C4-2B (cell line): ENCODE data around the gene CCNT1.
"Not testable (repeated sequence)": the region's sequence is repeated elsewhere in the genome, so short reads cannot be mapped to it uniquely, and the experiment has no call there.

ENCODE experiments used
- H3K27ac ChIP-seq: fragments of 450-650 bp; 2 replicates; pipeline ENCODE4 v1.5.1; 2017
- ZFX ChIP-seq: fragments of 450-650 bp; IDR thresholded peaks from 2 replicates; pipeline ENCODE4 v1.6.1; 2017
- TF ChIP-seq, protein P1 (sequence below): fragments of 450-650 bp; conservative IDR thresholded peaks from 2 replicates; pipeline ENCODE4 v1.5.1; 2017; ENCODE audit warnings: mild to moderate bottlenecking

Gene CCNT1

GRCh38 chr12:48744251-48745008 is 27.9 kb upstream of the CCNT1 start:
- TF ChIP-seq ZFX = no peak
- TF ChIP-seq, protein P1, sequence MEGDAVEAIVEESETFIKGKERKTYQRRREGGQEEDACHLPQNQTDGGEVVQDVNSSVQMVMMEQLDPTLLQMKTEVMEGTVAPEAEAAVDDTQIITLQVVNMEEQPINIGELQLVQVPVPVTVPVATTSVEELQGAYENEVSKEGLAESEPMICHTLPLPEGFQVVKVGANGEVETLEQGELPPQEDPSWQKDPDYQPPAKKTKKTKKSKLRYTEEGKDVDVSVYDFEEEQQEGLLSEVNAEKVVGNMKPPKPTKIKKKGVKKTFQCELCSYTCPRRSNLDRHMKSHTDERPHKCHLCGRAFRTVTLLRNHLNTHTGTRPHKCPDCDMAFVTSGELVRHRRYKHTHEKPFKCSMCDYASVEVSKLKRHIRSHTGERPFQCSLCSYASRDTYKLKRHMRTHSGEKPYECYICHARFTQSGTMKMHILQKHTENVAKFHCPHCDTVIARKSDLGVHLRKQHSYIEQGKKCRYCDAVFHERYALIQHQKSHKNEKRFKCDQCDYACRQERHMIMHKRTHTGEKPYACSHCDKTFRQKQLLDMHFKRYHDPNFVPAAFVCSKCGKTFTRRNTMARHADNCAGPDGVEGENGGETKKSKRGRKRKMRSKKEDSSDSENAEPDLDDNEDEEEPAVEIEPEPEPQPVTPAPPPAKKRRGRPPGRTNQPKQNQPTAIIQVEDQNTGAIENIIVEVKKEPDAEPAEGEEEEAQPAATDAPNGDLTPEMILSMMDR = no peak
- H3K27ac ChIP-seq = no peak overlapping the region

- TF ChIP-seq ZFX = no peak
- TF ChIP-seq, protein P1 = no peak
- no peak overlapping the region for H3K27ac ChIP-seq
Observed at GRCh38 chr12:48739618-48740269, 23.2 kb upstream of the CCNT1 start.

DNA sequence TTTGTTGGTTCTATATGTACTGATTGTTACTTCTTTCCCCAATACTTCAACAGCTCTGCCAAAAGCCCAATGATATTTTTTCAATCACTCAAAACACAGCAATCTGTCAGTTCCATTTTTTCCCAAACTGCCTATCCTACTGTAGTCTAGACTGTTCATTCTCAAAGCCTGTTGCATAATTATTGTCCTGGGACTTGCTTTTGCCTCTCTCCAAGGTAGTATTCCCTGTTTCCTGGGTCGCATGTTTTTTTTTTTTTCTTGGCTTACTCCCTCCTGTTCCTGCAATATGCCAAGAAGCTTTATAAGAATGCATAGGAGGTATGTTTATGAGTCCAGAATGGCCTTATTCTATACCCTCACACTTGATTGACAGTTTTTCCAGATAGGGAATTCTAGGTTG is 19.9 kb upstream of the CCNT1 start:
- TF ChIP-seq ZFX = no peak
- TF ChIP-seq, protein P1 = no peak

DNA sequence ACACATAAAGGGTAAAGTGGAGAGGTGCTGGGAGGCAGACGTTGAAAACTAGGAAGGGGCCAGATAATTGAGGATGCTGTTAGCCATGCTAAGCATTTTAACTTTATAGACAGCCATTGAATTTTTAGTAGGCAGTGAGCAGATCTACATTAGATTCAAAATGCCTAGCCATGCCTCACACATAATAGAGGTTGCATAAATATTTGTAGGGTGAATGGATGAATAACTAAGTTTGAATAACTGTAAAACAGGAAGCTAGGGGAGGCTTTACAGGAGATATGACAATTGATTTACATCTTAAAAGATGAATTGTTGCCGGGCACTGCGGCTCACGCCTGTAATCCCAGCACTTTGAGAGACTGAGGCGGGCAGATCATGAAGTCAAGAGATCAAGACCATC is 12.3 kb upstream of the CCNT1 start:
- no peak overlapping the region for H3K27ac ChIP-seq

More for the DNA sequence above, 19.9 kb upstream of the CCNT1 start:
- no peak overlapping the region for H3K27ac ChIP-seq

DNA sequence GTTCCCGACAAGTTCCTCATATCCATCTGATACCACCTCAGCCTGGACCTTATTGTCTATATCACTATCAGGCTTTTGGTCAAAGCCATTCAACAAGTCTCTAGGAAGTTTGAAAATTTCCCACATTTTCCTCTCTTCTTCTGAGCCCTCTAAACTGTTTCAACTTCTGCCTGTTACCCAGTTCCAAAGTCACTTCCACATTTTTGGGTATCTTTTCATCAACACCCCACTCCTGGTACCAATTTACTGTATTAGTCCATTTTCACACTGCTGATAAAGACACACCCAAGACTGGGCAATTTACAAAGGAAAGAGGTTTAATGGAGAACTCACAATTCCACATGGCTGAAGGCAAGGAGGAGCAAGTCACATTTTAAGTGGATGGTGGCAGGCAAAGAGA is 4.2 kb upstream of the CCNT1 start:
- not testable (repeated sequence) for H3K27ac ChIP-seq

More for the DNA sequence above, 12.3 kb upstream of the CCNT1 start:
- TF ChIP-seq ZFX = no peak
- TF ChIP-seq, protein P1 = no peak

GRCh38 chr12:48720171-48720570 is 3.7 kb upstream of the CCNT1 start:
- H3K27ac ChIP-seq = not testable (repeated sequence)

DNA sequence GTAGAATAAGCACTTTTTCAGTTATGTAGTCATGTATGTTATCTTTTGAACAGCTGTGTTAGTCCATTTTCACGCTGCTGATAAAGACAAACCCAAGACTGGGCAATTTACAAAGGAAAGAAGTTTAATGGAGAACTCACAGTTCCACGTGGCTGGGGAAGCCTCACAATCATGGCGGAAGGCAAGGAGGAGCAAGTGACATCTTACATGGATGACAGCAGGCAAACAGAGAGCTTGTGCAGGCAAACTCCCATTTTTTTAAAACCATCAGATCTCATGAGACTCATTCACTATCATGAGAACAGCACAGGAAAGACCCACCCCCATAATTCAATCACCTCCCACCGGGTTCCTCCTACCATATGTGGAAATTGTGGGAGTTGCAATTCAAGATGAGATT is 2.5 kb upstream of the CCNT1 start:
- not testable (repeated sequence) for H3K27ac ChIP-seq

DNA sequence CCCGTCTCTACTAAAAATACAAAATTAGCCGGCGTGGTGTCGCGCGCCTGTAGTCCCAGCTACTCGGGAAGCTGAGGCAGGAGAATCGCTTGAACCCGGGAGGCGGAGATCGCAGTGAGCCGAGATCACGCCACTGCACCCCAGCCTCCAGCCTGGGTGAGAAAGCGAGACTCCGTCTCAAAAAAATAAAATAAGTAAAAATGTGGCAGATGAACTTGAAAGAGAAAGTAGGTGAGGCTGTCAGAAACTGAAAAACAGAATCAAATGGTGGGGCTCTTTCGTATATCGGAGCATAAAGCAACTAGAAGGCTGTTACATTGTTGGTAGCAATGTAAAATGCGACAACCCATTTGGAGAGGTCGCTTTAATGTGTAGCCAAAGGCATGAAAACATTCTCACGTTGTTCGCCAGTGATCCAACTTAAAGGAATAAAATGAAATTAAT is 767 bp upstream of the CCNT1 start:
- H3K27ac ChIP-seq = peak overlapping the region; percentile 92
- TF ChIP-seq, protein P1 = 0 out of 2 replicates have a peak, but pooled peaks have one; percentile 0
- TF ChIP-seq ZFX = no peak

GRCh38 chr12:48716168-48716492 is 377 bp downstream of the CCNT1 start:
- no peak for TF ChIP-seq ZFX
- TF ChIP-seq, protein P1 = no peak
- peak overlapping the region; percentile 92 for H3K27ac ChIP-seq
